Renal cortical epithelial cell (primary cell): ENCODE data around the gene SMTN. TPM values are rescaled to one million over a fixed set of nuclear protein-coding genes. Genes with fewer than 3 reads are reported as not detected.

Experiments
- DNase-seq: peaks from one replicate; pipeline ENCODE4 v3.0.0-alpha.2; 2011; ENCODE audit warnings: low read depth
- total RNA-seq: library from RNA; depleted of rRNA; stranded (reverse); fragments of >200 nt; gene quantifications from 2 replicates; pipeline ENCODE4 v1.2.3, GENCODE V29; 2014

The SMTN gene
- total RNA-seq, 1 donor from 2014 or later: 136 TPM

DNA sequence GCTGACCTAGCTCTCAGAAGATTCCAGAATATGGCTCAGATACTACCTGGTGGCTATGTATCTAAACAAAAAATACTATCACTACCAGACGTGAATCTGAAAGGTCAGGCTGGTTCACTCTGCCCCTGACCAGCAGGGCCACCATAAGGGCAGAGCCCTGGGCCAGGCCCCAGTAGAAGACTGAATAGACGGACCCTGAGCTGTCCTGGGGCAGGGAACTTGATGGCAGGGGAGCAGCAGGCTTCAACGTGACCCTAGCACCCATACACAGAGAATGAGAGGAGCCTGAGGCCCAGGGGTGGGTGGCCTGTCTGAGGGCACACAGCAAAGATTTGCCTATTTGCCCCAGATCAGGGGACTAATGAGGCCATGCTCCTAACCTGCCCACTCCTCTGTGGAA, 72.2 kb downstream of the SMTN start:
- no peak for DNase-seq

Other genes with a start within 250 kb of the SMTN start
- gene MORC2, start 112.5 kb upstream of the SMTN start, total RNA-seq: 9.0 and 48.7 TPM in 2 replicates
- gene TUG1, start 112.1 kb upstream of the SMTN start, total RNA-seq: 30.0 and 90.7 TPM in 2 replicates
- gene SELENOM, start 26.2 kb downstream of the SMTN start, total RNA-seq: 57.9 and 131 TPM in 2 replicates
- 0.87 and 4.0 TPM in 2 replicates for gene INPP5J, start 41.6 kb downstream of the SMTN start, total RNA-seq
- not detected in 2 replicates for gene PLA2G3, start 59.2 kb downstream of the SMTN start, total RNA-seq
- 45.0 and 50.9 TPM in 2 replicates for gene RNF185, start 78.9 kb downstream of the SMTN start, total RNA-seq
- 54.5 and 106 TPM in 2 replicates for gene LIMK2, start 131.0 kb downstream of the SMTN start, total RNA-seq
- 28.5 and 30.9 TPM in 2 replicates for gene PIK3IP1, start 211.2 kb downstream of the SMTN start, total RNA-seq